Activated T-helper 2 cell treated with anti-CD3 and anti-CD28 coated beads, Interferon-gamma antibody, Interleukin-2, Interleukin-4, amounts not matched to agents 10 μg/mL and 5 μg/mL and 100 μg/mL, durations not matched to agents 14 hours and 24 hours and 36 hours (primary cell): ENCODE results near the gene PDLIM7. TPM values are rescaled to one million over a fixed set of nuclear protein-coding genes. Genes with fewer than 3 reads are reported as not detected.
A peak's percentile ranks its signal among the peaks of the same experiment; 100 is the strongest.

Experiments used
- DNase-seq: peaks from one replicate; pipeline ENCODE4 v3.0.0; 2021; ENCODE audit warnings: low spot score
- H3K27ac Mint-ChIP-seq: one replicate; pipeline ENCODE4 v1.8.0; 2021; ENCODE audit warnings: mixed read lengths
- H3K27me3 Mint-ChIP-seq: one replicate; pipeline ENCODE4 v1.8.0; 2021; ENCODE audit warnings: low read depth, mixed read lengths
- H3K36me3 Mint-ChIP-seq: one replicate; pipeline ENCODE4 v1.8.0; 2021; ENCODE audit warnings: low read depth, mixed read lengths
- H3K4me1 Mint-ChIP-seq: one replicate; pipeline ENCODE4 v1.8.0; 2021; ENCODE audit warnings: low read depth, mixed read lengths
- H3K4me3 Mint-ChIP-seq: one replicate; pipeline ENCODE4 v1.8.0; 2021; ENCODE audit warnings: low read depth, mild to moderate bottlenecking, moderate library complexity, mixed read lengths
- H3K9me3 Mint-ChIP-seq: one replicate; pipeline ENCODE4 v1.8.0; 2021; ENCODE audit warnings: mixed read lengths
- intact Hi-C: fragments of 100-400 bp; cut with micrococcal nuclease; formaldehyde crosslinking; loops from one replicate; pipeline ENCODE4 v1.15.1; 2023
- total RNA-seq: library from RNA; stranded (reverse); gene quantifications from 2 replicates; pipeline ENCODE4 v1.2.3, GENCODE V29; 2022

The PDLIM7 gene
- total RNA-seq, 1 donor from 2014 or later = 85.4 TPM

- intact Hi-C loops = no loop called here
- DNase-seq = no peak
- H3K4me3 Mint-ChIP-seq = no peak overlapping the region
Observed at GRCh38 chr5:177469750-177470525, 27.5 kb downstream of the PDLIM7 start.

GRCh38 chr5:177468685-177469628, 28.4 kb downstream of the PDLIM7 start:
- DNase-seq = no peak
- intact Hi-C loops = no loop called here
- Mint-ChIP-seq H3K9me3 (no peaks in the 10 kb centered on the region), H3K4me1 (peaks cover 4% of the 10 kb centered on the region), H3K27me3 (peaks cover 2% of the 10 kb centered on the region), H3K4me3 (no peak overlapping the region), H3K36me3 (peaks cover 9% of the 10 kb centered on the region), H3K27ac (no peak overlapping the region)

More at GRCh38 chr5:177469750-177470525, 27.5 kb downstream of the PDLIM7 start:
- Mint-ChIP-seq H3K9me3 (no peaks in the 10 kb centered on the region), H3K4me1 (peaks cover 8% of the 10 kb centered on the region), H3K27ac (no peak overlapping the region), H3K27me3 (peaks cover 5% of the 10 kb centered on the region), H3K36me3 (peaks cover 9% of the 10 kb centered on the region)

- Mint-ChIP-seq H3K36me3 (peaks cover 9% of the 10 kb centered on the region), H3K27me3 (no peaks in the 10 kb centered on the region), H3K27ac (no peak overlapping the region), H3K9me3 (no peaks in the 10 kb centered on the region), H3K4me3 (no peak overlapping the region), H3K4me1 (peaks cover 3% of the 10 kb centered on the region)
- no peak for DNase-seq
- intact Hi-C loops = no loop called here
Observed at GRCh38 chr5:177468329-177468684, 29.1 kb downstream of the PDLIM7 start.

GRCh38 chr5:177467436-177467835, 30.0 kb downstream of the PDLIM7 start:
- H3K27me3 Mint-ChIP-seq = no peaks in the 10 kb centered on the region
- H3K9me3 Mint-ChIP-seq = no peaks in the 10 kb centered on the region
- no peak for DNase-seq
- peaks cover 9% of the 10 kb centered on the region for H3K36me3 Mint-ChIP-seq
- H3K4me1 Mint-ChIP-seq = peaks cover 4% of the 10 kb centered on the region
- no peak overlapping the region for H3K27ac Mint-ChIP-seq
- H3K4me3 Mint-ChIP-seq = no peak overlapping the region
- intact Hi-C loops = no loop called here

- intact Hi-C loops = no loop called here
- Mint-ChIP-seq H3K36me3 (peaks cover 9% of the 10 kb centered on the region), H3K4me3 (no peak overlapping the region), H3K27ac (no peak overlapping the region), H3K4me1 (peaks cover 10% of the 10 kb centered on the region), H3K9me3 (no peaks in the 10 kb centered on the region), H3K27me3 (no peaks in the 10 kb centered on the region)
- DNase-seq = no peak
Observed at GRCh38 chr5:177466861-177467260, 30.5 kb downstream of the PDLIM7 start.

- peaks cover 9% of the 10 kb centered on the region for H3K36me3 Mint-ChIP-seq
- H3K4me1 Mint-ChIP-seq = peaks cover 13% of the 10 kb centered on the region
- no peaks in the 10 kb centered on the region for H3K27me3 Mint-ChIP-seq
- H3K4me3 Mint-ChIP-seq = no peak overlapping the region
- H3K9me3 Mint-ChIP-seq = no peaks in the 10 kb centered on the region
- intact Hi-C loops = no loop called here
- DNase-seq = no peak
- H3K27ac Mint-ChIP-seq = no peak overlapping the region
Observed at GRCh38 chr5:177465044-177465443, 32.4 kb downstream of the PDLIM7 start.

GRCh38 chr5:177462021-177462670, 35.3 kb downstream of the PDLIM7 start:
- intact Hi-C loops = no loop called here
- Mint-ChIP-seq H3K27ac (peak overlapping the region; percentile 60), H3K36me3 (peaks cover 11% of the 10 kb centered on the region), H3K4me1 (peaks cover 15% of the 10 kb centered on the region), H3K9me3 (no peaks in the 10 kb centered on the region), H3K4me3 (no peak overlapping the region), H3K27me3 (no peaks in the 10 kb centered on the region)
- no peak for DNase-seq

- no peak overlapping the region for H3K27ac Mint-ChIP-seq
- intact Hi-C loops = no loop called here
- H3K36me3 Mint-ChIP-seq = peaks cover 2% of the 10 kb centered on the region
- no peaks in the 10 kb centered on the region for H3K27me3 Mint-ChIP-seq
- no peaks in the 10 kb centered on the region for H3K9me3 Mint-ChIP-seq
- H3K4me3 Mint-ChIP-seq = no peak overlapping the region
- no peak for DNase-seq
- H3K4me1 Mint-ChIP-seq = peaks cover 22% of the 10 kb centered on the region
Observed at GRCh38 chr5:177459819-177460628, 37.4 kb downstream of the PDLIM7 start.

GRCh38 chr5:177459357-177459756, 38.0 kb downstream of the PDLIM7 start:
- no peak overlapping the region for H3K27ac Mint-ChIP-seq
- no peaks in the 10 kb centered on the region for H3K27me3 Mint-ChIP-seq
- intact Hi-C loops = no loop called here
- peaks cover 2% of the 10 kb centered on the region for H3K36me3 Mint-ChIP-seq
- H3K4me1 Mint-ChIP-seq = peaks cover 22% of the 10 kb centered on the region
- no peak for DNase-seq
- no peaks in the 10 kb centered on the region for H3K9me3 Mint-ChIP-seq
- no peak overlapping the region for H3K4me3 Mint-ChIP-seq

GRCh38 chr5:177458912-177459350, 38.5 kb downstream of the PDLIM7 start:
- Mint-ChIP-seq H3K9me3 (no peaks in the 10 kb centered on the region), H3K36me3 (peaks cover 2% of the 10 kb centered on the region), H3K4me3 (no peak overlapping the region), H3K27ac (no peak overlapping the region), H3K27me3 (peaks cover under 1% of the 10 kb centered on the region), H3K4me1 (peaks cover 23% of the 10 kb centered on the region)
- no peak for DNase-seq
- intact Hi-C loops = no loop called here

GRCh38 chr5:177457852-177458681, 39.3 kb downstream of the PDLIM7 start:
- DNase-seq = no peak
- no peak overlapping the region for H3K27ac Mint-ChIP-seq
- H3K4me3 Mint-ChIP-seq = no peak overlapping the region
- H3K27me3 Mint-ChIP-seq = peaks cover 6% of the 10 kb centered on the region
- peaks cover 26% of the 10 kb centered on the region for H3K4me1 Mint-ChIP-seq
- intact Hi-C loops = no loop called here
- peaks cover 2% of the 10 kb centered on the region for H3K36me3 Mint-ChIP-seq
- no peaks in the 10 kb centered on the region for H3K9me3 Mint-ChIP-seq
